MCF 10A (cell line): ENCODE measurements around the gene DNAH5. TPM values are rescaled to one million over a fixed set of nuclear protein-coding genes. Genes with fewer than 3 reads are reported as not detected.

Source experiments
- BruUV-seq: library from RNA; stranded (reverse); fragments of 400-500 nt; replicated peaks from 2 replicates; lab custom pipeline; 2021; lab: Mats Ljungman, UMichigan
- CTCF ChIA-PET: fragments of 300-600 bp; sonication (Branson Sonifier 250); formaldehyde crosslinking; extraction: SDS; loops from one replicate; lab custom pipeline; 2021; ENCODE audit warnings: antibody characterized with exemption, inconsistent platforms; lab: Yijun Ruan, JAX
- POLR2A ChIA-PET: fragments of 300-600, 350-650 bp; sonication (Branson Sonifier 250); formaldehyde crosslinking; extraction: SDS; loops from one replicate; lab custom pipeline; 2020; ENCODE audit warnings: antibody characterized with exemption, inconsistent platforms; lab: Yijun Ruan, JAX
- DNase-seq: peaks from one replicate; pipeline ENCODE4 v3.0.0-alpha.2; 2018; ENCODE audit not compliant: unreplicated experiment
- H3K27ac Mint-ChIP-seq: one replicate; pipeline ENCODE4 v1.8.0; 2022; ENCODE audit warnings: mild to moderate bottlenecking, low read depth, mixed read lengths; ENCODE audit not compliant: unreplicated experiment
- H3K27me3 Mint-ChIP-seq: one replicate; pipeline ENCODE4 v1.8.0; 2022; ENCODE audit warnings: mixed read lengths; ENCODE audit not compliant: insufficient read depth, unreplicated experiment
- H3K36me3 Mint-ChIP-seq: one replicate; pipeline ENCODE4 v1.8.0; 2022; ENCODE audit warnings: mild to moderate bottlenecking, moderate library complexity, mixed read lengths; ENCODE audit not compliant: insufficient read depth, unreplicated experiment
- H3K4me1 Mint-ChIP-seq: one replicate; pipeline ENCODE4 v1.8.0; 2022; ENCODE audit warnings: mixed read lengths; ENCODE audit not compliant: insufficient read depth, unreplicated experiment
- H3K4me3 Mint-ChIP-seq: one replicate; pipeline ENCODE4 v1.8.0; 2022; ENCODE audit warnings: mild to moderate bottlenecking, moderate library complexity, mixed read lengths; ENCODE audit not compliant: unreplicated experiment
- H3K9me3 Mint-ChIP-seq: one replicate; pipeline ENCODE4 v1.8.0; 2022; ENCODE audit warnings: mixed read lengths; ENCODE audit not compliant: unreplicated experiment
- CTCF ChIP-seq: fragments of 200-600 bp; IDR thresholded peaks from one replicate; pipeline ENCODE4 v1.8.0; 2022; ENCODE audit warnings: antibody characterized with exemption, mild to moderate bottlenecking; ENCODE audit not compliant: unreplicated experiment
- intact Hi-C: fragments of 100-400 bp; cut with micrococcal nuclease; formaldehyde crosslinking; loops from 2 replicates; pipeline ENCODE4 v1.14.1; 2022
- total RNA-seq: library from RNA; stranded (reverse); gene quantifications from 2 replicates; pipeline ENCODE4 v1.2.3, GENCODE V29; 2022

Gene DNAH5
- total RNA-seq, 1 experiment from 2014 or later: 0.05 TPM

- ChIA-PET POLR2A (no interaction called here), CTCF (interaction anchor here (0.6 kb wide), 1 partner anchor 699 kb away, joined by 3 read pairs; no protein-coding TSS in a partner anchor)
- Mint-ChIP-seq H3K27ac (no peak overlapping the region), H3K36me3 (no peaks in the 10 kb centered on the region), H3K9me3 (no peaks in the 10 kb centered on the region), H3K27me3 (no peaks in the 10 kb centered on the region), H3K4me3 (no peak overlapping the region), H3K4me1 (no peaks in the 10 kb centered on the region)
- intact Hi-C loops: no loop called here
- no peak for TF ChIP-seq CTCF
- DNase-seq: no peak
- BruUV-seq: no TSS peak
Observed at GRCh38 chr5:13945271-13945670, 783 bp upstream of the DNAH5 start.

GRCh38 chr5:13943676-13944075 lies 812 bp downstream of the DNAH5 start:
- Mint-ChIP-seq H3K9me3 (no peaks in the 10 kb centered on the region), H3K27me3 (no peaks in the 10 kb centered on the region), H3K4me3 (no peak overlapping the region), H3K4me1 (no peaks in the 10 kb centered on the region), H3K27ac (no peak overlapping the region), H3K36me3 (no peaks in the 10 kb centered on the region)
- intact Hi-C loops: no loop called here
- BruUV-seq: no TSS peak
- no peak for DNase-seq
- TF ChIP-seq CTCF: no peak
- POLR2A ChIA-PET: no interaction called here
- CTCF ChIA-PET: interaction anchor here (1.3 kb wide), 1 partner anchor 14 kb away, joined by 3 read pairs; no protein-coding TSS in a partner anchor

GRCh38 chr5:13941468-13941867 lies 3.0 kb downstream of the DNAH5 start:
- H3K4me1 Mint-ChIP-seq: no peaks in the 10 kb centered on the region
- ChIA-PET CTCF (no interaction called here), POLR2A (no interaction called here)
- intact Hi-C loops: no loop called here
- H3K4me3 Mint-ChIP-seq: no peak overlapping the region
- no TSS peak for BruUV-seq
- H3K27me3 Mint-ChIP-seq: no peaks in the 10 kb centered on the region
- TF ChIP-seq CTCF: no peak
- no peak for DNase-seq
- no peaks in the 10 kb centered on the region for H3K9me3 Mint-ChIP-seq
- H3K27ac Mint-ChIP-seq: no peak overlapping the region
- no peaks in the 10 kb centered on the region for H3K36me3 Mint-ChIP-seq

GRCh38 chr5:13939638-13940037 lies 4.8 kb downstream of the DNAH5 start:
- intact Hi-C loops: no loop called here
- CTCF ChIA-PET: no interaction called here
- Mint-ChIP-seq H3K27me3 (no peaks in the 10 kb centered on the region), H3K9me3 (no peaks in the 10 kb centered on the region), H3K4me3 (no peak overlapping the region), H3K4me1 (no peaks in the 10 kb centered on the region), H3K27ac (no peak overlapping the region), H3K36me3 (no peaks in the 10 kb centered on the region)
- POLR2A ChIA-PET: no interaction called here
- no peak for TF ChIP-seq CTCF
- no peak for DNase-seq
- no TSS peak for BruUV-seq
